GM21717 (cell line): ENCODE measurements around the gene LARP4.
"Not testable (repeated sequence)": the region's sequence is repeated elsewhere in the genome, so short reads cannot be mapped to it uniquely, and the experiment has no call there.

Experiments
- ATAC-seq: cut with Tn5 transposase; IDR thresholded peaks from one replicate; pipeline ENCODE4 v1.9.1; 2021; ENCODE audit warnings: mild to moderate bottlenecking, moderate library complexity; ENCODE audit not compliant: unreplicated experiment

The LARP4 gene

GRCh38 chr12:50520416-50521207, 119.9 kb downstream of the LARP4 start:
- no peak for ATAC-seq

GRCh38 chr12:50521781-50522180, 121.1 kb downstream of the LARP4 start:
- not testable (repeated sequence) for ATAC-seq

- no peak for ATAC-seq
Measured at GRCh38 chr12:50523772-50524171, 123.1 kb downstream of the LARP4 start.

GRCh38 chr12:50524621-50525020, 123.9 kb downstream of the LARP4 start:
- no peak for ATAC-seq

GRCh38 chr12:50525422-50525821, 124.7 kb downstream of the LARP4 start:
- ATAC-seq = no peak

- ATAC-seq = no peak
Measured at GRCh38 chr12:50527359-50527726, 126.7 kb downstream of the LARP4 start.

- ATAC-seq = no peak
Measured at GRCh38 chr12:50528800-50529199, 128.1 kb downstream of the LARP4 start.

- no peak for ATAC-seq
Measured at GRCh38 chr12:50529345-50529744, 128.7 kb downstream of the LARP4 start.
